AG04449 (cell line): ENCODE data around the gene PCSK1N.

Source experiments
- CTCF ChIA-PET: fragments of 350-600 bp; formaldehyde crosslinking; extraction: SDS; loops from one replicate; lab custom pipeline; 2021; ENCODE audit warnings: antibody characterized with exemption; lab: Yijun Ruan, JAX
- POLR2A ChIA-PET: fragments of 400-600, 350-600 bp; formaldehyde crosslinking; extraction: SDS; loops from one replicate; lab custom pipeline; 2020; ENCODE audit warnings: antibody characterized with exemption, inconsistent platforms; lab: Yijun Ruan, JAX
- DNase-seq: peaks from one replicate; pipeline ENCODE4 v3.0.0-alpha.2; 2010; ENCODE audit warnings: low read depth, low spot score
- H3K4me3 ChIP-seq: 2 replicates; pipeline ENCODE4 v1.5.1; 2011; ENCODE audit warnings: low read depth, mild to moderate bottlenecking, control low read depth, low read length
- CTCF ChIP-seq: IDR thresholded peaks from one replicate; pipeline ENCODE4 v1.5.1; 2011; ENCODE audit warnings: mild to moderate bottlenecking, moderate library complexity, low read length, control low read depth, inconsistent platforms; ENCODE audit not compliant: insufficient read depth; ENCODE audit errors: missing control alignments

The PCSK1N gene

GRCh38 chrX:48831136-48831908 is 4.1 kb downstream of the PCSK1N start:
- no peak for TF ChIP-seq CTCF
- ChIA-PET POLR2A (interaction anchor here (1.1 kb wide), 1 partner anchor 60 kb away, joined by 3 read pairs; no protein-coding TSS in a partner anchor), CTCF (no interaction called here)
- DNase-seq: no peak
- no peak overlapping the region for H3K4me3 ChIP-seq

- CTCF ChIA-PET: no interaction called here
- POLR2A ChIA-PET: no interaction called here
These were observed 6.2 kb downstream of the PCSK1N start for GRCh38 chrX:48829016-48829735.

DNA sequence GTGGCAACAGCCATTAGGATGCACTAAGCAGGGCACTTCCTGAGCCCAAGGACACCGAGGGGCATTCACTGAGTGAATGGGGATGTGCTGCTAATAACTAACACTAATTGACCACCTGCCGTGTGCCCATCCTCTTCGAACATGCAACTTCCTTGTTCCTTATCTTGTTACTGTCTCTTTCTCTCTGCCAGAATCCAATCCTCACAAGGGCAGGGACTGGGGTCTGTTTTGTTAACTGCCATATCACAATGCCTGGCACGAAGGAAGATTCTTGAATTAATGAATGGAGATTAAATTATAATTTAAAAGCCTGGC is 7.8 kb downstream of the PCSK1N start:
- CTCF ChIA-PET: no interaction called here
- H3K4me3 ChIP-seq: no peak overlapping the region
- no peak for TF ChIP-seq CTCF
- POLR2A ChIA-PET: no interaction called here
- no peak for DNase-seq

More at GRCh38 chrX:48829016-48829735, 6.2 kb downstream of the PCSK1N start:
- DNase-seq: no peak
- no peak overlapping the region for H3K4me3 ChIP-seq
- TF ChIP-seq CTCF: no peak

DNA sequence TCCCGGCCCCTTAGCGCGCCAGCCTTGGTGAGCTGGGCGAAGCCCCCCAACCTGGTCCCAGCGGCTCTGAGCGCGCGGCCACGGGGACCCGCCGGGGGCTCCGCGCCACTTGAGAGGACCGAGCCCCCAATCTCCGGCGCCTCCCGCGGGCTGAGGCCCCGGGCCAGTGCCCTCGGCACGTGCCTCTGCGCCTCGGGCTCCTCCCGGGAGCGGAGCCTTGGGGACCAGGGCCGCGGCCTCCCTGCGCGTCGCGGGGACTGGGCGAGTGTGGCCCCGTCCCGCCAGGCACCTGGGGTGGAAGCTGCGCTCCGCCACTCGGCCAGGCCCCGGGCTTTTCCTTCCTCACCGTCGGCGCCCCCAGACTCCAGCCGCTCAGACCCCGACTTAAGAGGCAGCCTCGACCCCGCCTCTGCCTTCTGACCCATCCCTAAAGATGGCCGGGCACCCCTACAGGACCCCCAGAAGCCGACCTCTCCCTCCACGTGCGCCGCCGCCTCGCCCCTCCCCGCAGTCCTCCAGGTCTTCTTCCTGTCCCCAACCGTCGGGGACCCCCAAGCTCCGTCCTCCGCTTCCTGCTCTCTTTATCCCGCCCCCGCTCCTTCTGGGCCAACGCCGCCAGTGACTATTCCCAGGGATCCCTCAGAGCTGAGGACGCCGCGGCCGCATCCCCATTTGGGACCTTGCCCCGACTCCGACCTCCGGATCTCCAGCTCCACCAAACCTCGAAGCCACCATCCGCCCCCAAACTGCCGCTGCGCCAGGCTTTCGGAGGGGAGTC is 8.3 kb downstream of the PCSK1N start:
- H3K4me3 ChIP-seq: no peak overlapping the region
- no peak for DNase-seq
- no peak for TF ChIP-seq CTCF
- CTCF ChIA-PET: no interaction called here
- POLR2A ChIA-PET: no interaction called here

DNA sequence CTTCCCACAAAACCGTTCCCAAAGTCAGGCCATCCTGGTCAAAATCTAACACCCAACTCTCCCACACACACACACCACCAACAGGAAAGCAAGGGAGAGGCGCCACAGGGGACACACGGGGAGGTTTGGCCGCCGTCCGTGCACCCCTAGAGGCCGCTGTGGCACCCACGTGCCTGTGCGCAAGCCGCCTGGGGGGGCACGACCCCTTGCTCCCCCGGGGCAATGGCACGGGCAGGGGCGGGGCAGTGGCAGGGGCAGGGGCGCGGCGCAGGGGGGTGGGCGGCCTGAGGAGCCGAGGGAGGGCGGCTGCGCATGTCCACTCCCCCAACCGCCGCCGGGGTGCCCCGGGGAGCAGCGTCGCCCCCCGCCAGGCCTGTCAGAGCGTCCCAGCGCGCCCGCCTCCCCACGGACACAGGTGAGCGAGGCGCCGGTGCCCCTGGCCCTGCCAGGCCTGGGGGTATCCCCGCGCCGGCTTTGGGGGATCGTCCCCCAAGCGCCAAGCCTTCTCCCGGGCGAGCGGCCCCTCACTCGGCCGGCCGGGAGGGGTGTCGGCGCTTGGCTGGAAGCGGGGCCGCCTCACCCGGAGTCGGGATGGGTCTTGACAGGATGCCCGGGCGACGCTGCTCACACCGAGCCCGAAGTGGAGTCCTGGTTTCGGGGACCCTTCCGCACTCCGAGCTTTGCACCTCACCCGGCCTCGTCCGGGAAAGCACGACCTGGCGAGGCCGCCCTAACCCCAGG is 9.1 kb downstream of the PCSK1N start, which contains the start of gene ERAS:
Gene ERAS (plus strand): TSS at position 379 of the 741 bp plus-strand sequence. CDS start 2,611 bp downstream, outside the sequence.
- ChIA-PET POLR2A (no interaction called here), CTCF (no interaction called here)
- no peak within 1 kb of the TSS for H3K4me3 ChIP-seq
- no peak for DNase-seq
- no peak for TF ChIP-seq CTCF
